Keratinocyte (primary cell): Measurements from ENCODE around the gene USP54.

Experiments
- CTCF ChIP-seq, 3 experiments: IDR thresholded peaks in 1 of 3; conservative IDR thresholded peaks in 1 of 3; optimal IDR thresholded peaks in 1 of 3; 2 replicates in 2 of 3; 3 replicates in 1 of 3; pipeline versions ENCODE3 to v1.5.1; 2011; ENCODE audit warnings: low read length in 3 of 3, mild to moderate bottlenecking in 3 of 3, moderate library complexity in 2 of 3, control low read depth in 1 of 3, inconsistent platforms in 1 of 3; ENCODE audit not compliant: insufficient read depth in 2 of 3; ENCODE audit errors: extremely low read depth in 1 of 3
- EZH2 ChIP-seq: IDR thresholded peaks from one replicate; pipeline ENCODE4 v1.6.1; 2012; ENCODE audit warnings: inconsistent platforms, mild to moderate bottlenecking, low read length, moderate library complexity

GRCh38 chr10:73585327-73585726 is 5.8 kb downstream of the USP54 start:
- no peak for TF ChIP-seq CTCF (optimal IDR thresholded peaks at IDR 0.05 in 1 of 3, IDR thresholded peaks at IDR 0.05 in 1 of 3, conservative IDR thresholded peaks at IDR 0.05 in 1 of 3; ENCODE audit: extremely low read depth in 1 of 3, insufficient read depth in 2 of 3, low read length in 3 of 3)
- no peak for TF ChIP-seq EZH2
